Suprapubic skin (tissue), 4 donors: ENCODE measurements around the gene STPG4. TPM values are rescaled to one million over a fixed set of nuclear protein-coding genes. Genes with fewer than 3 reads are reported as not detected.
"Not testable (repeated sequence)": the region's sequence is repeated elsewhere in the genome, so short reads cannot be mapped to it uniquely, and the experiment has no call there.

Source experiments
- DNase-seq, 2 donors: peaks; one replicate each; pipeline ENCODE4 v3.0.0-alpha.2; 2019; ENCODE audit warnings: low spot score in 2 of 2
- H3K27ac ChIP-seq: fragments of 200-600 bp; sonication (generic); one replicate; pipeline ENCODE4 v1.5.1; 2019
- H3K27me3 ChIP-seq: fragments of 200-600 bp; sonication (generic); one replicate; pipeline ENCODE4 v1.5.1; 2019
- H3K36me3 ChIP-seq: fragments of 200-600 bp; sonication (generic); one replicate; pipeline ENCODE4 v1.5.1; 2019
- H3K4me1 ChIP-seq: fragments of 200-600 bp; sonication (generic); one replicate; pipeline ENCODE4 v1.5.1; 2019
- H3K4me3 ChIP-seq: fragments of 200-600 bp; sonication (generic); one replicate; pipeline ENCODE4 v1.5.1; 2019; ENCODE audit warnings: mild to moderate bottlenecking
- H3K9me3 ChIP-seq: fragments of 200-600 bp; sonication (generic); one replicate; pipeline ENCODE4 v1.5.1; 2019
- CTCF ChIP-seq, 2 donors: fragments of 200-600 bp in 1 of 2; fragments of 450-650 bp in 1 of 2; sonication (generic) in 1 of 2; IDR thresholded peaks; one replicate each; pipeline ENCODE4 v1.5.1; 2016 to 2019; ENCODE audit warnings: antibody characterized with exemption in 2 of 2, mild to moderate bottlenecking in 1 of 2, moderate library complexity in 1 of 2
- EP300 ChIP-seq: sonication (generic); formaldehyde crosslinking; IDR thresholded peaks from one replicate; pipeline ENCODE4 v1.6.1; 2017; ENCODE audit warnings: antibody characterized with exemption
- POLR2A ChIP-seq, 2 donors: fragments of 450-650 bp; IDR thresholded peaks; one replicate each; pipeline ENCODE4 v1.6.1; 2017; ENCODE audit warnings: antibody characterized with exemption in 2 of 2, mild to moderate bottlenecking in 2 of 2, moderate library complexity in 2 of 2
- POLR2AphosphoS5 ChIP-seq, 3 donors: sonication (generic); formaldehyde crosslinking; IDR thresholded peaks; one replicate each; pipeline ENCODE4 v1.6.1; 2017; ENCODE audit warnings: antibody characterized with exemption in 3 of 3
- WGBS: methylation state at CpG from one replicate; pipeline ENCODE4 v1.1.5; 2018; 5-methylcytosine and 5-hydroxymethylcytosine counted together
- total RNA-seq, 4 donors: library from RNA; depleted of rRNA; stranded (reverse); fragments of >200 nt; gene quantifications; one replicate each; pipeline ENCODE4 v1.1.0, GENCODE V29; 2016

STPG4 gene
- total RNA-seq, 4 donors from 2014 or later: 0.49 to 1.4 (median 0.91) TPM; not detected in 1

GRCh38 chr2:47099712-47100111, 55.4 kb downstream of the STPG4 start:
- not testable (repeated sequence) for H3K27ac ChIP-seq, DNase-seq, H3K4me1 ChIP-seq, H3K36me3 ChIP-seq, H3K4me3 ChIP-seq, H3K9me3 ChIP-seq, H3K27me3 ChIP-seq
- no CpG with 5 or more reads among the region's 14 CpGs for WGBS

GRCh38 chr2:47098953-47099352, 56.2 kb downstream of the STPG4 start:
- WGBS: 86% methylated on average over 4 of the region's 4 CpGs
- Histone ChIP-seq H3K36me3 (no peaks in the 10 kb centered on the region), H3K4me1 (peaks cover 7% of the 10 kb centered on the region), H3K27me3 (no peaks in the 10 kb centered on the region), H3K27ac (no peak overlapping the region), H3K4me3 (no peak overlapping the region), H3K9me3 (no peaks in the 10 kb centered on the region)
- TF ChIP-seq EP300 (no peak), POLR2AphosphoS5 (IDR thresholded peaks at IDR 0.05) (no peak), POLR2A (IDR thresholded peaks at IDR 0.05) (no peak), CTCF (IDR thresholded peaks at IDR 0.05) (no peak)
- DNase-seq: no peak

DNA sequence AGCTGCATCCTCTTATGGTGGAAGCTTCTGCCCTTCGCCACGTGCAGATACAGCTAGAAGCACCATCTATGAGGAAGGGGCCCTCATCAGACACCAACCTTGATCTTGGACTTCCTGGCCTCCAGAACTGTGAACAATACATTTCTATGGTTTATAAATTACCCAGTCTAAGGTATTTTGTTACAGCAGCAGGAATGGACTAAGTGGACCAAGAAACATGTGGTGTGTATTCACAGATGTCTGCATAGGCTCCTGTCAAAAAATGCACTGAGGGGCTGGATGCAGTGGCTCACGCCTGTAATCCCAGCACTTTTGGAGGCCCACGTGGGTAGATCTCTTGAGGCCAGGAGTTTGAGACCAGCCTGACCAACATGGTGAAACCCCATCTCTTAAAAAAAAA, 57.5 kb downstream of the STPG4 start:
- Histone ChIP-seq H3K4me1 (peaks cover 7% of the 10 kb centered on the region), H3K27me3 (no peaks in the 10 kb centered on the region), H3K4me3 (no peak overlapping the region), H3K36me3 (no peaks in the 10 kb centered on the region), H3K9me3 (no peaks in the 10 kb centered on the region), H3K27ac (no peak overlapping the region)
- TF ChIP-seq POLR2AphosphoS5 (IDR thresholded peaks at IDR 0.05): no peak
- TF ChIP-seq CTCF (IDR thresholded peaks at IDR 0.05): no peak
- TF ChIP-seq POLR2A (IDR thresholded peaks at IDR 0.05): no peak
- no peak for TF ChIP-seq EP300
- 90% methylated on average over 4 of the region's 4 CpGs for WGBS
- no peak for DNase-seq

DNA sequence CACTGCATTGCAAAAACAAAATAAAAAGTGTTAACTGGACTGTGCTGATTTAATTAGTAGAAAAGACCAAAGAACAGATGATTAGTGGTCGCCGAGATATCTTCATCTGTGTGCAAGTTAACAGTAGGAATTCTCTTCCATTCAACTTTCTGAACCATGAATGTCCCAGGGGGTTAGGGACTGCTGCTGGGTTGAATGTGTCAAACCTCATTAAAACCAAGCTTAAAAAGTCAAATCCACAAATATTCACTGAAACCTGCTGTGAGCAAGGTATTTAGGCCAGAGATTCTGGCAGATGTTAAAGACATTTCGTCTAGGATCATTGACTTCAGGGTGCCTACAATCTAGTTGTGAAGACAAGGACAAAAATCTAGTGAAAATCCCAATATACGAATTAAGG, 58.7 kb downstream of the STPG4 start:
- Histone ChIP-seq H3K9me3 (no peaks in the 10 kb centered on the region), H3K27ac (no peak overlapping the region), H3K27me3 (no peaks in the 10 kb centered on the region), H3K4me3 (no peak overlapping the region), H3K36me3 (no peaks in the 10 kb centered on the region), H3K4me1 (peaks cover 7% of the 10 kb centered on the region)
- no peak for DNase-seq
- TF ChIP-seq CTCF (IDR thresholded peaks at IDR 0.05) (no peak), POLR2A (IDR thresholded peaks at IDR 0.05) (no peak), POLR2AphosphoS5 (IDR thresholded peaks at IDR 0.05) (no peak), EP300 (no peak)
- 97% methylated on average over 4 of the region's 4 CpGs for WGBS

DNA sequence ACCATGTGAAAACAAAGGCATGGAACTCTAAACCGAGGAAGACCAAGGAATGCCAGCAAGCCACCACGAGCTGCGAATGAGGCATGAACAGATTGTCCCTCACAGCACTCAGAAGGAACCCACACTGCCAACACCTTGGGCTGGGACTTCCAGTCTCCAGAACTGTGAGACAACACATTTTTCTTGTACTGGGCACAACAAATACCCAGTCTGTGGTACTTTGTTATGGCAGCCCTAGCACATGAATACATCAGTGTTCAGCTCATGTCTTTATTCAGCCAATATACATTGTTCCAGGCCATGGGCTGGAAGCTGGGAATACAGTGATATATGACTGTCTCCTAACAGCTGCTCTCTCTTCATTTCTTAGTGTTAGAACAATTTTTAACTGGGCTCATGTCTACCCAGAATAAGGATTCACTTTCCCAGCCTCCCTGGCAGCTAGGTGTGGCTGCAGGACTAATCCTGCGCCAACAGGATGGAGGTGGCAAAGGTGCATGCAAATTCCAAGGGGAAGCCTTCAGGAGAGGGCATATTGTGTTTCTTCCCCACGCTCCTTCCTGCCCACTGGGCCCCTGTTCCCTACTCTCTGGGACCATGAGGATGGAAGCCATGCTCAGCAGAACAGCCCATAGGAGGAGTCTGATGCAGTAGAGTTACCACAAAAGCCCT, 59.6 kb downstream of the STPG4 start:
- Histone ChIP-seq H3K4me3 (no peak overlapping the region), H3K27ac (no peak overlapping the region), H3K36me3 (no peaks in the 10 kb centered on the region), H3K4me1 (peaks cover 7% of the 10 kb centered on the region), H3K27me3 (no peaks in the 10 kb centered on the region), H3K9me3 (no peaks in the 10 kb centered on the region)
- TF ChIP-seq CTCF (IDR thresholded peaks at IDR 0.05) (no peak), EP300 (no peak), POLR2A (IDR thresholded peaks at IDR 0.05) (no peak), POLR2AphosphoS5 (IDR thresholded peaks at IDR 0.05) (no peak)
- 89% methylated on average over 5 of the region's 5 CpGs for WGBS
- DNase-seq: no peak
